Right cardiac atrium (tissue), 5 donors: ENCODE data around the gene LDHD. TPM values are rescaled to one million over a fixed set of nuclear protein-coding genes. Genes with fewer than 3 reads are reported as not detected.
A peak's percentile ranks its signal among the peaks of the same experiment; 100 is the strongest.

Experiments used
- ATAC-seq, 2 donors: fragments of 200-7000 bp; cut with Tn5 transposase; one replicate each; pipeline versions ENCODE4 v1.8.0 to v1.9.1; 2020; ENCODE audit warnings: moderate library complexity in 2 of 2, mild to moderate bottlenecking in 1 of 2
- DNase-seq, 3 donors: peaks; one replicate each; pipeline ENCODE4 v3.0.0-alpha.2; 2020
- H3K27ac ChIP-seq: one replicate; pipeline ENCODE4 v1.5.1; 2013; ENCODE audit warnings: mild to moderate bottlenecking, low read length, control low read depth, moderate library complexity
- H3K27me3 ChIP-seq: one replicate; pipeline ENCODE4 v1.6.1; 2013; ENCODE audit not compliant: control insufficient read depth, insufficient read depth
- H3K4me1 ChIP-seq: one replicate; pipeline ENCODE4 v1.6.1; 2013; ENCODE audit warnings: low read length; ENCODE audit not compliant: control insufficient read depth, insufficient read depth
- H3K4me3 ChIP-seq: one replicate; pipeline ENCODE4 v1.5.1; 2013; ENCODE audit warnings: low read length, control low read depth
- H3K9me3 ChIP-seq: one replicate; pipeline ENCODE4 v1.6.1; 2013; ENCODE audit warnings: low read length; ENCODE audit not compliant: control insufficient read depth
- WGBS: extraction: QIAGEN DNeasy Blood & Tissue Kit; methylation state at CpG from one replicate; pipeline ENCODE4 v1.1.7; 2013; 5-methylcytosine and 5-hydroxymethylcytosine counted together
- intact Hi-C, 4 donors: fragments of 100-400 bp; cut with DNase I; formaldehyde crosslinking; loops; one replicate each; pipeline versions ENCODE4 v1.11.0 to v1.14.0; 2022 to 2023
- polyA plus RNA-seq: library from polyadenylated mRNA; stranded (reverse); fragments of 200-250 nt; gene quantifications from one replicate; pipeline ENCODE4 v1.2.3, GENCODE V29; 2013
- total RNA-seq, 4 donors: library from RNA; stranded (reverse); fragmentation: NEBNext Ultra II Directional; extraction: Animal tissue kit (Norgen Biotek cat#: 25700); gene quantifications; one replicate each; pipeline ENCODE4 v1.2.1, GENCODE V29; 2021
- donor health status: healthy with polysubstance abuse.
- donor health status: DM: no; HTN: yes; CAD: no.
- donor health status: DM: no; HTN: no; CAD: no.
- donor health status: DM: no; HTN: yes; CAD: no; lungs with severe emphysema.
- donor health status: DM: yes; HTN: yes; CAD: no.

LDHD gene
- total and polyA plus RNA-seq, 5 donors, result 28.2 to 56.5 (median 43.5) TPM

DNA sequence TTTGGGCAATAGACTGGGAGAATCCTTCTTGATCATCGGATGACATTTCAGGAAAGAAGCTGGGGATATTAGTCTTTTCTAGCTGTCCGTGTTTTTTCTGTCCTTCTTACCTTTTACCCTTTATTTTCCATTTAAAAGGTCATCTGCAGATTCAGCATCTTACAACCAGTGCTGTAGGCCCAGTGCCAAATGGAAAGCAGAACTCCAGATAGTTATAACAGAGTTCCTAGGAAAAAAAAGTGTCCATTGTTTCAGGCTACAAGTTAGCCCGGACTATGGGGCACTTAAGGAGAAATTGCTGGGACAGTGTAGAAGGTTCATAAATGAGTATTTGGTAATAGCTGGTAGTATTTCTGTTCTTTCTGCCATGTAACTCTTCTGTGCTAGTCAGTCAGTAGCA lies 28.4 kb downstream of the LDHD start:
- no peak overlapping the region for H3K4me3 ChIP-seq
- H3K9me3 ChIP-seq, result no peaks in the 10 kb centered on the region
- intact Hi-C loops, result no loop called here
- DNase-seq (no peak), ATAC-seq (peak in 1 of 2 donors; percentile 54)
- 48% methylated on average over 3 of the region's 3 CpGs for WGBS
- peaks cover 13% of the 10 kb centered on the region for H3K4me1 ChIP-seq
- no peaks in the 10 kb centered on the region for H3K27me3 ChIP-seq
- no peak overlapping the region for H3K27ac ChIP-seq

DNA sequence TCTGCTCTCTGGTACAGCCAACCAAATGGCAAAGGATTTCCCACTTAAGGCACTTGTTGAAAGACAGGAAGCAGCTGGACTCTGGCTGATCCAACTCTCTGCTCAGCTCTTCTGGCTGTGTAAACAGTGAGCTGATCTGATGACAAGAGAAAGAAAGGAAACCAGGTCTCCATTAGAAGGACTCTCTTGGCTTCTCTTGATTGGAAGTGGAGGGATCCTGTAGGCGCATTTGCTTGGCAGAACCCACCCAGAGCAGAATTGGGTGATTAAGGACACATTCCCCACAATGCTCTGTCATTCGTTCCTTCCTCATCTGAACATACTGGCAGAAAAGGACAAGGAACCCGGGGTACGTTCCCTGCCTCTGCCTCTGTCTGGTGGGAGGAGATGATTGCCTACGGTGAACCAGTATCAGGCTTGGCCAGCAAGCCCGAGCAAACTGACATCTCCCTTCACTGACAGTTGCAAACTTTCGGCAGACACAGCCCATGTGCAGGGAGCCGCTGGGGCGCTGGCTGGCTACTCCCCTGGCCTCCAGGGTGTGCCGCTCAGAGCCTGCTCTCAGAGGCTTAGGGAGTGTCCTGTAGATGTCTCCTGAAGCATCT lies 29.1 kb downstream of the LDHD start:
- ATAC-seq (peak; percentile 89 to 92), DNase-seq (peak in 2 of 3 donors; percentile 62 to 71)
- intact Hi-C loops, result no loop called here
- no peaks in the 10 kb centered on the region for H3K9me3 ChIP-seq
- H3K4me3 ChIP-seq, result no peak overlapping the region
- H3K27ac ChIP-seq, result peak overlapping the region; percentile 65
- H3K27me3 ChIP-seq, result no peaks in the 10 kb centered on the region
- 13% methylated on average over 10 of the region's 10 CpGs for WGBS
- peaks cover 13% of the 10 kb centered on the region for H3K4me1 ChIP-seq

DNA sequence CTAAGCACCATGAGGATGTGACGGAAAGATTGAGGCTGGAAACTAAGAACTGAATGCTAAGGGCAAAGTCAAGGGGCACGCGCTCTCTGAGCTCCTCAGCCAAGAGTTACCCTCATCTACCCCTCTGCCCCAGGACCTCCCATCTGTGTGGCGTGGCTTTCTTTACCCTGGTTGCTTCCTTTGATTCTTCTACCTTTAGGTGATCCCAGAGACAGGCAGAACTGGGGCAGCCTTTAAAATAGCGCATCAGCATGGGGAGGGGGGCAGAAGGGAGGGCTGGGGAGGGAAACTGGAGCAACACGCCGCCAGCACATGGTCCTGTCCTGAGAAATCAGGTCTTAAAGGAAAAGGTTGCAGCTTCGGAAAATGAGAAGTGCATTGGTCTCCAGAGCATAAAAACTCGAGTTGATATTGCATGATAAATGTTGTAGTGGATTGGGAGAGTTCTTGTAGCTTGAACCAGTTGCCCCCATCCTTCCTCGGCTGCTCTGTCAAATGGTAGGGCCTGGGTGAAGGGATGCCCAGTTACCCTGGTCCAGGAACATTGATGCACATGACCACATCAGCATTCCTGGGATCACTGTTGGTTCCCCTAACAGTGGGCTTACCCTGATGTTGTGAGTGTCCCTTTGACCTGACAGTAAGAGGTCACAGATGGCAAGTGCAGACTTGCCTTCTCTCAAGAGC lies 29.7 kb downstream of the LDHD start:
- H3K27ac ChIP-seq, result no peak overlapping the region
- WGBS, result 73% methylated on average over 10 of the region's 10 CpGs
- no peaks in the 10 kb centered on the region for H3K27me3 ChIP-seq
- no peaks in the 10 kb centered on the region for H3K9me3 ChIP-seq
- ATAC-seq (no peak), DNase-seq (no peak)
- H3K4me1 ChIP-seq, result peaks cover 13% of the 10 kb centered on the region
- no peak overlapping the region for H3K4me3 ChIP-seq
- intact Hi-C loops, result no loop called here

- intact Hi-C loops, result no loop called here
- Histone ChIP-seq H3K9me3 (no peaks in the 10 kb centered on the region), H3K4me1 (peaks cover 13% of the 10 kb centered on the region), H3K27me3 (no peaks in the 10 kb centered on the region), H3K4me3 (no peak overlapping the region), H3K27ac (no peak overlapping the region)
- WGBS, result 93% methylated on average over 1 of the region's 1 CpG
- ATAC-seq, result peak in 1 of 2 donors; percentile 8
- no peak for DNase-seq
These were observed 30.3 kb downstream of the LDHD start for GRCh38 chr16:75086281-75086680.

DNA sequence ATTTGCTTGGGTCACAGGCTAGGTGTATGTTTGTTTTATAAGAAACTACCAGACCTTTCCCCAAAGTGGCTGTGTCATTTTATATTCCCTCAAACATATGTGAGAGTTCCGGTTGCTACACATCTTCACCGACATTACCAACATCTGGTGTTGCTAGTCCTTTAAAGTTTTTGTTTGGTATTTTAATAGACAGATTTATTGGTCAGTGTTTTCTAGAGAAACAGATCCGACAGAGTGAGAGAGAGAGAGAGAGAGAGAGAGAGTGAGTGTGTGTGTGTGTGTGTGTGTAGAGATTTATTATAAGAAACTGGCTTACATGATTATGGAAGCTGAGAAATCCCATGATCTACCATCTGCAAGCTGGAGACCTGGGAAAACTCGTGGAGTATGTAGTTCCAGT lies 31.0 kb downstream of the LDHD start:
- Histone ChIP-seq H3K4me3 (no peak overlapping the region), H3K4me1 (peaks cover 13% of the 10 kb centered on the region), H3K27me3 (no peaks in the 10 kb centered on the region), H3K27ac (no peak overlapping the region), H3K9me3 (no peaks in the 10 kb centered on the region)
- DNase-seq, result no peak
- ATAC-seq, result no peak
- WGBS, result 96% methylated on average over 4 of the region's 4 CpGs
- intact Hi-C loops, result no loop called here

DNA sequence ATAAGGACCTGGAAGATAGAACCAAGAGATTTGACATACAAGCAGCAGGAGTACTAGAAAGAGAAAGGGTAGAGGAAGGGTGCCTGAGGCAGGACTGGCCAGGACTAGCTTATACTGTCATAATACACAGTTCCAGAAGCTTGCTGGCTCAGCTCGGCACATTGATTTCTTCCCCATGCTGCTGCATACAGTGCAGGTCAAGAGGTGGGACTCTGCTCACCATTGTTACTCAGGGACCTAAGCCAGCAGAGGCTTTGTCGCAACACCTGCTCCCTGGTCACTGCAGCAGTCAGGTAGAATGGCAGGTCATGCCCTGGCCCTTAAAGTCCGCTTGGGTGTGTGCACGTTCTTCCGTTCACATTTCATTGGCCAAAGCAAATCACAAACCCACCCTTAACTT lies 32.8 kb downstream of the LDHD start:
- Histone ChIP-seq H3K27ac (no peak overlapping the region), H3K9me3 (no peaks in the 10 kb centered on the region), H3K4me1 (peaks cover 13% of the 10 kb centered on the region), H3K27me3 (no peaks in the 10 kb centered on the region), H3K4me3 (no peak overlapping the region)
- intact Hi-C loops, result no loop called here
- ATAC-seq (no peak), DNase-seq (no peak)
- WGBS, result 94% methylated on average over 5 of the region's 5 CpGs

DNA sequence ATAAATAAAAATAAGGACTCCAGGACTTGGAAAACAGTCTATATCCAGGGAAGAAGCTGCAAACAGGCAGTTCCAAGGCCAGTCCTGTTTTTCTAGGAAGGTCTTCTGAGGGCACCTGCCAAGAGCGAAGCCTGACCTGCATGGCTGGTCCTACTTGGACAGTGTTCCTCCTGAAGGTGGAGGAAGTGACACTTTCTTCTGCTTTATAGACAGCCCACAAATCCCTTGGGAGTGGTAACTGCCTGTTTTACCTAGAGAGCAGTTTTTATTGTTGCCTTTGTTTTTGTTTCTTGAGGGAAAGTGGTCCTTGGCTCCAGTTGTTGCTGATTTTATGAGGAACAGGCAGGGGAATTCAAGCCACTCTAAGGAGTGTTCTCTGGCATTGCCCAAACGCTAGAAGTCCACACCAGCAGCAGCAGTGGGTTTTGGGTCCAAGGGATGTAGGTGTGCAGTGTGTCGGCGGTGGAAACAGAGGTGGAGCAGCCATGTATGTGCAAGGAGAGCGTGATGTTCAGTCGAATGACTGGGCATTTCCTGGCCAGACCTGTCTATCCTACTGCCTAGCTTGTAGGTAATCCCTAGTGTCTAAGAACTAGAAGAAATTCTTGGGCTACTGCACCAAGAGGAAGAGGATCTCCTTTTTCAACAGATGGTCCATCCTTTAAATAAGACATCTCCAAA lies 35.3 kb downstream of the LDHD start:
- intact Hi-C loops, result no loop called here
- Histone ChIP-seq H3K4me1 (no peaks in the 10 kb centered on the region), H3K27ac (no peak overlapping the region), H3K27me3 (no peaks in the 10 kb centered on the region), H3K9me3 (no peaks in the 10 kb centered on the region), H3K4me3 (no peak overlapping the region)
- DNase-seq, result no peak
- WGBS, result 82% methylated on average over 6 of the region's 6 CpGs
- no peak for ATAC-seq

DNA sequence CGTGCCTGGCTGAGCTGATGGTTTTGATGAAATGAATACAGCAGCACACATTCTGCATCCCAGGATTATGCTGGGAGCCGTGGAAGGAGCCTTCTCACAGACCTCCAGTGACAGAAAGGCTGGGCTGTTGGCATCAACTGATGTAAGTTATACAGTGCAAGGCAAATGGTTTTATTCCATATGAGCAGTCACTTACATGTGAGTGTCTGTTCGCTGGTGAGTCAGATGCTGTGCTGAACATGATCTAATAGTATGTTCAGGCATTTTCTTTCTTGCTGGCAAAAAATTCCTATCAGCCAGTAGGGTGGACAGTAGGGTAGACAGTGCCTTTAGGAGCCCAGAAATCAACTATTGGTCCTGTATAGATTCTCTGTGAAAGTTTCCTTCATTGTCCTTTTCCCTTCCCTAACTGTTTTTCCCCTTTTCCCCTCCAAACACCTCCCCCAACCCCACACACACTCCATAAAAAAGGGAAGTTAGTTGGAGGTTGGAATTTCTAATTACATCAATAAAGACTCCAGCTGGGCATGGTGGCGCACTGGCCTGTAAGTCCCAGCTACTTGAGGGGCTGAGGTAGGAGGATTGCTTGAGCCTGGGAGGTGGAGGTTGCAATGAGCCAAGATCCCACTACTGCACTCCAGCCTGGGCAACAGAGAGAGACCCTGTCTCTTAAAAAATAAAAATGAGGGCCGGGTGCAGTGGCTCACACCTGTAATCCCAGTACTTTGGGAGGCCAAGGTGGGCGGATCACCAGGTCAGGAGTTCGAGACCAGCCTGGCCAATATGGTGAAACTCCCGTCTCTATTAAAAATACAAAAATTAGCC lies 36.2 kb downstream of the LDHD start:
- intact Hi-C loops, result no loop called here
- Histone ChIP-seq H3K27ac (no peak overlapping the region), H3K4me1 (peaks cover 4% of the 10 kb centered on the region), H3K9me3 (no peaks in the 10 kb centered on the region), H3K4me3 (no peak overlapping the region), H3K27me3 (no peaks in the 10 kb centered on the region)
- ATAC-seq (no peak), DNase-seq (no peak)
- 96% methylated on average over 8 of the region's 8 CpGs for WGBS

GRCh38 chr16:75079346-75079926 lies 37.1 kb downstream of the LDHD start:
- Histone ChIP-seq H3K27ac (no peak overlapping the region), H3K4me3 (no peak overlapping the region), H3K4me1 (peaks cover 4% of the 10 kb centered on the region), H3K27me3 (no peaks in the 10 kb centered on the region), H3K9me3 (no peaks in the 10 kb centered on the region)
- intact Hi-C loops, result no loop called here
- WGBS, result 97% methylated on average over 7 of the region's 7 CpGs
- ATAC-seq, result no peak
- no peak for DNase-seq

DNA sequence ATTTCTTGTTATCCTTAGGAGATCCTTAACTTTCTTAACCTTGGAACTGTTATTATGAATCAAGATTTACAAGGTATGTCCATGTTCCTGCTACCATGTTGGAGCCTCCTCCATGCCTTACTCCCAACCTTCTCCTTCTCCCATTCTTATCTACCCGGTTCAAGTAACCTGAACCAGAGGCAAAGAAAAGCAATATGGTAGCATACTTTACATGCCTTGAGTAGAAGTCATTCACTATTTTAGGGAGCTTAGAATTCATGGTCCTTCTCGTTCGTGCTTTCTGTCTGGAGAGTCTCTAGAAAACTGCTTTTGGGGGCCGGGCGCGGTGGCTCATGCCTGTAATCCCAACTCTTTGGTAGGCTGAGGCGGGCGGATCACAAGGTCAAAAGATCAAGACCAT lies 37.7 kb downstream of the LDHD start:
- intact Hi-C loops, result no loop called here
- DNase-seq (no peak), ATAC-seq (no peak)
- Histone ChIP-seq H3K4me1 (peaks cover 4% of the 10 kb centered on the region), H3K9me3 (no peaks in the 10 kb centered on the region), H3K4me3 (no peak overlapping the region), H3K27ac (no peak overlapping the region), H3K27me3 (no peaks in the 10 kb centered on the region)
- WGBS, result 95% methylated on average over 8 of the region's 8 CpGs
